HG03378 (cell line): ENCODE results near the gene TECTB.

Experiments used
- ATAC-seq: cut with Tn5 transposase; IDR thresholded peaks from one replicate; pipeline ENCODE4 v1.9.1; 2021; ENCODE audit warnings: mild to moderate bottlenecking, moderate library complexity; ENCODE audit not compliant: unreplicated experiment

The TECTB gene

DNA sequence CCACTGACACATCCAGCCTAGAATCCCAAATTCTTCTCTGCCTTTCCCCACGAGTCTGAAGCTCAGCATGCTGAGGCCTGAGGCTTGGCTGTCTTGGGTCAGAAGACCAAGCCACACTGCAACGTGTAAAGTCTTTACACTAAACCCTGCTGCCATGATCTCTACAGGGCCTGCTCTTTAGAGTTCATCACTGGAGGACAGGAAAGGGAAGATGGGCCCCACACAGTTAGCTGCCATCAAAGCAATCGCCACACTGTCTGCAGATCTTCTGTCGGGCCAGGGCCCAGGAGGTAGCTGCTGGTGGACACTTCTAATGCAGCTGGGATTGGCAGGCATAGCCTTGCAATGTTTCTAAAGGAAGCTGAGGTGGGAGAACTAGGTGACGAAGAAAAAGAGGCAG lies 8.4 kb upstream of the TECTB start:
- ATAC-seq = no peak

DNA sequence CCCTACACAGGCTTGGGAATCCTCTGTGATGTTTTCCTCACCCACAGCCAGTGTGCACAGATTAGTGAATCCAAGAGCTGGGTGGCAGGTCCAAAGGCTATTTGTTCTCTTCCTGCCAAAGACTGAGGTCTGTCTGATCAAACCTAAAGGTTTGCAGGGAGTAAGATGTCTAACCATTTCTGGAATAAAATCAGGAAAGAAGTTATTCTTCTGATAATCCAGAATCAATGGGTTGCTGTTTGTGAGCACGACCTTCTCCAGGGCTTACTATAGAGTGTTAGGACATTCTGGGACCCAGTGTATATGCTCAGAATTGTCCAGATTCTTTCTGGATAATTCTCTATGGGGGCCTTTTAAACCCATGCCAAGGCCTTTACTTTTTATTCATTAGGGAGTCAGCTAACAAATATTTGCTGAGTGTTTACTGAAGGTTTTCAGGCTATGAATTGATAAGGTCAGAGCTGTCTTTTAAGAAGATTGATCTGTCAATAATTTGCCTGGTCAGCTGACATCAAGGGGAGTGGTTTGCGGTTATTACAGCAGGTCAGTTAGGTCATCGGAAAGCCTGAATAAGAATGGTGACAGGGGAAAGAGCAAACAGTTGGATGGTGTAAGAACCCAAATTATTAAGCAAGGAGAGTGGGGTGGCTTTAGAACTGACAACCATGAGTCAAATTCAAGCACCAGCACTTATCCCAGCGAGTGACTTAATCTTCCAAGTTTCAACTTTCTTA lies 7.5 kb upstream of the TECTB start:
- ATAC-seq = no peak

DNA sequence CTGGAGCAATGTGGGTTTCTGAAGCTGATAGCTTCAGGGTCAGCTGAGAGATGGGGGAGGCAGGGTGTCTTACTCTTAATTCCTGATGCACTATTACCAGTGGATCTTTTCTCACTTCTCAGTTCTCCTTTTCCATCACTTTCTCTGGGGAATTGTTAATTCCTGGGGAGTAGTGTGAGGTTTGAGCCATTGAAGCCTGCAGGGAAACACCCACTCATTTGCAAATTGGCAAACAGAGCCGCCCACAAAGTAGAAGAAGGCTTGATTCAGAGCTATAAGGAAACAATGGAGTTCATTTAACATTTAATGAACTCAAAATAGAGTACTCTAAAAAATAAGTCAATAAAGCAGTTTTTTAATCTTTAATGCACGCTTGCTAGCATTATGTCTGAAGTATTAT lies 4.3 kb upstream of the TECTB start:
- ATAC-seq = no peak

DNA sequence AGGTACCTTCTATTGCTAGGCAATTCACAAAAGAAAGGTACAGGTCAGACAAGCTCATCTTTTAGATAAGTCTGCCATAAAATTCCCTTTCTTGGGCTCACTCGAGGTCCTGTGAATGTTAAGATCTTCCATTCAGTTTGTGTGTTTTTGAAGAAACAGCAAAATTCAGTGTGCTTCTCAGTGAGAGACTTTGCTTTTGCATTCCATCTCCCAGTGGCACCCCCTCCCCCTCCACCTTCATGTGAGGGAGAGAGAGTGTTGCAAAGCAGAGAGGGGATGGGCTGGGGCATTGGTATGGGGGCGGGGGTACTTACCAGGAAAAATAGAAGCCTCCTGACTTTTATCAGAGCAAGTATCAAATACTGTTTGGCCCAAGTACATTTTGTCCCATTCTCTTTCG lies 3.8 kb upstream of the TECTB start:
- no peak for ATAC-seq

DNA sequence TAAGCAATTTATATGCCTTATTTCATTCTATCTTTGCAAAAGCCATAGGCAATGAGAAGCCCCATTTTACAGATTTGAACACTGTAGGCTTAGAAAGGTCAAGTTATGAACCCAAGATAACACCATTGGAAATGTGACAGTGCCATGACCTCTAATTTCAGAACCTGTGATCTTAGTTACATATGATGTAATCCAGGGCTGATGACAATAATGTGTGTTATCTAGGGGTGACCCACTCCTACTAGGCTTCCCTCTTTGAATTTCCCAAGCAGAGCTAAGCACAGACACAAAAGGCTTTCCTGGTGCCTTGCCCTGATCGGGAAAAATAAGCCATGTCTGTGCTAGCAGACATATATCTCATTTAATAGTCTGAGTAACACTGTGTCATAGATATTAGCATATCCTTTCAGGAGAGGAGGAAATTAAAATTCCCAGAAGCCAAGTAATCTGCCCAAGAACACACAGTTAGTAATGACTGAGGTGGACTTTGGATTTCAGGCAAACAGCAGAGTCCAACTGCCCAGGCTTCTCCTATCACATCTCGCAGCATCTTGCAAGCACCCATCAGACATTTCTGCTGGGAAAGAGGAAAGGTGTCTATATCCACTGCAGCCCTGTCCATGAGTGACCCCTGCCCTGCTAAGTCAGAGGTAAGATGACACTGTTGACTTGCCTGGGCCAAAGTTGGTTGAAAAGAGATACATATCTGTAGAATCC lies 2.8 kb upstream of the TECTB start:
- no peak for ATAC-seq

DNA sequence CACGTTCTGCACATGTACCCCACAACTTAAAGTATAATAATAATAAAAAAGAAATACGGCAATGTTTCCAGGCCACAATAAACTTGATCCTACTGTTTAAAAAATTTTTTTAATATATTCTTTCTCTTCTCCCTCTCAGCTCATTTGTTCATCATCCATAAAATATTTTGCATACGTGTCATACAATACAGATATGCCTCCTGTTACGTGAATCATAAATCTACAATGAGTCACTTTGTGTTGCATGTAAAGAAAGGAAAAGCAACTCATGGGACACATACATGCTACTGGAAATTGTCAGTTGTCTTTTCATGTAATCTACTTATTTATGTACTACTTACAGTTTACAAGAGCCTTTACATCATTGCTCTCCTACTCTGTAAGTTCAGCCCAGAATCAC lies 1.1 kb upstream of the TECTB start:
- ATAC-seq = no peak

DNA sequence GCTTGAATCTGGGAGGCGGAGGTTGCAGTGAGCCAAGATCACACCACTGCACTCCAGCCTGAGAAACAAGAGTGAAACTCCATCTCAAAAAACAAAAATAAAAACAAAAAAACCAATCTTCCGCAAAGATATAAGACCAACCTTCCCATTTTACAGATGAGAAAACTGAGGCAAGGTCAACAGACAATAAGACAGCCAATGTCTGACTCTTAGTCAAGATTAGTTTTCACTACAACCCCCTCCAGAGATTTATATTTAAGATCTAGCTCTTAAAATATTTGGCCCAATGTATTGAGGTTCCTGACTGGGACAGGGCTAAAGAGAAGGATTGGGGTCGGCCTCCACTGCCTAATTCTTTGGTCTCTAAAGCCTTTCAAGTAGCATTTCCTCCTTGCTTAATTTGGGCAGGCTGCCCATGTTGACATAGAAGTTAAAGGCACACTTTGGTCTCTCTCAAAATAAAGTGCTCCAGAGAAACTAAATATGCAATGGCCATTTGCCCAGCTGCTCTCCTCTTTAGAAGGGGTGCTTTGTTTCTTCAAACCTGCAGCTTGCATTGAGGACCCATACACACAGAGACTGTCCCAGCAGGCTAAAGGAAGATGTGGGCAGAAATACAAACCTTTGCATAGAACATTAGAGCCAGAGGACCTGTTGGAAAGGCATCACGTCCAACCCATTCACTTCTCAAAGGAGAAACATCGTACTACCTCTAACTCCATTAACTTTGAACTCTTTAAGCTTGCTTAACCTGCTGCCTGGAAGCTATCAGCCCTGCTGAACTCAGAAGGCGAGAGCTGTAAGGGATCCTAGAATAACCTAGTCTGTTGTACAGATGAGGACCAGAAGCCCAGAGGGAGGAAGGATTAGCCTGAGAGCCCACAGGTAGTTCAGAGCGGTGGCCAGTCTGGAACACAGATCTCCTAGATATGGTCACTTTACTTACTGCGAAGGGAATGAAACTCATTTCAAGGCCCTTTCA lies 3.9 kb downstream of the TECTB start:
- no peak for ATAC-seq

DNA sequence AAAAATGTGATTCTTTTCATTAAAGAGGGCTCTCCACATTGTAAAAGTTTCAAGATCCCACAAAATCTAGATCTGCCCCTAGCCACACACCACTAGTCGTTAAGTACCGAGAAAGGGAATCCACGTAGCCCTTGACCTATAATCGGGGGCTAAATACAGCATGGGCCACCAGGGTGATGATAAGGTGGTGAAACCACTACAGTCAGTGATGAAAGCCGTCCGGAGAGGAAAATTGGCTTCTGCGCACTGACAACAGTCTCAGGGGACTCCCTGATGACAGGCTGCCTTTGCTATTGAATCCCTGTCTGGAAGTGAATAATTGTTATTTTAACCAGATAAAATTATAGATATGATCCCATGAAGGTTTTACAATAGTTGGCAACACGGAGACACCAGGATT lies 4.6 kb downstream of the TECTB start:
- ATAC-seq = no peak

DNA sequence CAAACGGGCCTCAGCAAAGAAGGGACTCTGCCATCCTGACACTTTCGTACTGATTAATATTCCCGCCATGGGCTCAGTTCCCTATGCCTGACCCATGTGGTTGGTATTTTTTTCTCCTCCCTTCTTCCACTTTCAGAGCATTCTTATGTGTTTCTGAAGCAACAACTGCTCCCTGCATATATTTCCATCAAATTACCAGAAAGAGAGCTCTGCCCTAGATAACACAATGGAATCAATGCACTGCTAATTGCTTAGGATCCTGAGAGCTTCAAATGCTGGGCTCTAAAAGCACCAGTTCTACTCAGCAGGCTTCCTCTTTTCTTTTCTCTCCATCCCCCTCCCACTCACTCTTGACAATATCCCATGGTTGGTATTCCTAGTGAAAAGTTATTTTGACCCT lies 5.3 kb downstream of the TECTB start:
- no peak for ATAC-seq

DNA sequence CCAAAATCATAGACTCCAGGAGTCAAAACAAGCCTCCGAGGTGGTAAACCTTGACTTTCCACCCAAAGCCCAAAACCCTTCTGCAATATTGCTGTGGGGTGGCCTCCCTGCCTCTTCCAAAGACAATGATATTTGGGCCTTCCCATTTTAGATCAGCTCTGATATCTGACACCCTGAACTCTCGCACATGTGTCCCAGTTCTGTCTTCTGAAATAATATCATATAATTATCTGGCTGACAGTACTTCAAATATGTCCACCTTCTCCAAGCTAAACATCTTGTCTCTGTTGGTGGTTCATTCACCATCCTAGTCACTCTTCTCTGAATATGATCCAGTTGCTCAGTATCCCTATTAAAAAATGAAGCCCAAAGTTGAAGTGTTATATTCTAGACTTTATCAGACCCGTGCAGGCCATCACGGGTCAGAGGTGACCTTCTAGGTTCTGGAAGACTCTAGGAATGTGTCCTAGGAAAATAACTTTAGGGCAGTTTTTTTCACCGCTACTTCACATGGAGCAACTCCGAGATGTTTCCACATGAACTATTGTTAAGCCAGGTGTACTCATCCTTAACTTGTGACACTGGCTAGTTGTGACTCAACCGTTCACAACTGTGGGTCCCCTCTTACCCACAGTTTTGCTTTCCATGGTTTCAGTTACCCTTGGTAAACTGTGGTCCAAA lies 6.3 kb downstream of the TECTB start:
- ATAC-seq = no peak

DNA sequence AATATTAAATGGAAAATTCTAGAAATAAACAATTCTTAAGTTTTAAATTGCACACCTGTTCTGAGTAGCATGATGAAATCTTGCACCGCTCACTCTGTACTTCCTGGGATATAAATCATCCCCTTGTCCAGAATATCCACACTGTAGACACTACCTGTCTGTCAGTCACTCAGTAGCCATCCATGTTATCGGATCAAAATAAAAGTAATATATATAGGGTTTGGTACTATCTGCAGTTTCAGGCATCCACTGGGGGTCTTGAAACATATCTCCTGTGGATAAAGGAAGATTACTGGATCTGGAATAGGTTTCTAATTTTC lies 6.8 kb downstream of the TECTB start:
- no peak for ATAC-seq

DNA sequence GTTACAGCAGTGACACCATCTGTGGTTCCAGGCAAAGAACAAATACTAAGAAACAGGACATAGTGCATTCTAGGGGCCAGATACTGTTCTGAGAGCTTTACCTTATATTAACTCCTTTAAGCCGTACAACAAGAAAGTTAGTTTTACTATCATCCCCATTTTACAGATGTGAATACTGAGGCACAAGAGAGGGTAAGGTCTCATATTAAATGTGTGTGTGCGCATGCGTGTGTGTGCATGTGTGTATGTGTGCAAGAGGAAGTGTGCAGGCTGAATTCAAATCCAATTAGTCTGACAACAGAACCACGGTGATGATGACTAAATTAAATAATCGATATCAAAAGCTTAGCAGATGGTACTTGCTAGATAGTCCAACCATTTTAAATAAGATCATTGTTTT lies 11.0 kb downstream of the TECTB start:
- no peak for ATAC-seq

DNA sequence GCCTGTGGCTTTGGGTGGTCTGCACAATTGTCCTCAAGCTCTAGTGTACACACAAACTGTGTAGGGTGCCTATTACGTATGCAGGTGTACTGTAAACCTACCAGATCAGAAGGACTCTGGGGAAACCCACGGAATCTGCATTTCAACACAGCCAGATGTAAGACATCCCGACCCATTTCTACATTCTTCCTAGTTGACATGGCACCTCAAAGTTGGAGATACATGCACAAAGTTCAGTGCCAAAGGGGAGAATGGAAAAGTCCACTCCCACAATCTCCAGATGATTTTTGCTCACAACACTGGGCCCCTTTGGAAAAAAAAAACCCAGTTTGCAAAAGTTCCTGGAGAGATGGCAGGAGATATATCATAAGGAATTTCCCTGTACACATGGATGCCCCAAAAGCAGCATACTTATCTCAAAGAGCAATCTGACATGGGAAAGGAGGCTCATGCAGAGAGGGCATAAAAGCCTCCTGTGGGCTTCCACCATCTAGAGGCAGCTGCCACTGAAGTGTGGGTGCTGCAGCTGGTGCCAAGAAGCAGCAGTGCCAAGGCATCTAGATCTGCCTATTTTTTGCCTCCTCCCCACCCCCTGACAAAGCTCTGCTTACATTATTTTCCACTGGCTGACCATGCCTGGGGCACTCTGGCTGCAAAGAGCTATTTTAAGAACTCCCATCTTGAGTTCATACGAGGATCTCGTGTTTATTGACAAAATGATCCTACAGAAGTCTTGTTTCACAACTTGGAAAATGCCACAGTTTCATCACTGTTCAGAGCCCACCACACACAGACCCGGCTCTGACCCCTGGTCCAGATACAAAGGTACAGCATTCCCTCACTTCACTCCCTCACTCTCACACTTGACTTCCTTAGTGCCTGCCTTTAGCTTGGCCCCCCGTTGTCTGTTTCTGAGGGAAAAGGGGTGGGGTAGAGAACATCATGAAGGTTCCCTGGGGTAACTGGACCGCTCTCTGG lies 12.9 kb downstream of the TECTB start:
- no peak for ATAC-seq

DNA sequence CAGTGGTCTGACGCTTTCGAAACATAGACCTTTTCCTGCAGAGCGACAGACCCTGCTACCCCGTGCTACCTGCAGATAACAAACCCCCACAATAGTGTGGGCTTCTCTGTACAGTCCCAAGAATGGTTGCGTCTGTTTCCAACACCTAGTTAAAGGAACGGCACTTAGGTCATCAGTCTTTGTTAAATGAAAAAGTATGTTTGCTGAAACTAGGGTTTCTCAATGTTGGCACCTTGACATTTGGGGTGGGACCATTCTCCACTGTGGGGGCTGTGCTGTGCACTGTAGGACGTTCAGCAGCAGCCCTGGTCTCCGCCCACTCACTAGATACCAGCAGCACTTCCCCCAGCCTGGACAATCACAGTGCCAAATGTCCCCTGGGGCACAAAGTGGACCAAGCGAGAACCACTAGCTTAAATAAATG lies 13.7 kb downstream of the TECTB start:
- ATAC-seq = no peak

DNA sequence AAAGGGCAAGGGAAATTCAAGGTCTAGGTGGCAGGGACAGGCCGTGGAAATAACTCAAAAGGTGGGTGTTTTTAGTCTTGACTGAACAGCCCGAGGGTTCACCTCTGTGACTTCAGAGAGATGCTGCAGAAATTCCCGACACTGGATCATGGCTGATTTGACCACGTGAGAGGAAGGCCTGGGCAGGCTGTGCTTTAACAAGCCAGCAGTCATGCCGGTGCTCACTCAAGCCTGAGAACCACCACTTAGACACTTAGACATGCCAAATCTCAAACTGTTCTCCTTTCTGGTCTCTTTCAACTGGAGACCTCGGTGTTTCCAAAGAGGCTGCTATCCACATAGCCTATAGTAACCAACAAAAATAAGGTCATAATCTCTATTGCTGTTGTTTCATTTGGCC lies 15.4 kb downstream of the TECTB start:
- no peak for ATAC-seq

DNA sequence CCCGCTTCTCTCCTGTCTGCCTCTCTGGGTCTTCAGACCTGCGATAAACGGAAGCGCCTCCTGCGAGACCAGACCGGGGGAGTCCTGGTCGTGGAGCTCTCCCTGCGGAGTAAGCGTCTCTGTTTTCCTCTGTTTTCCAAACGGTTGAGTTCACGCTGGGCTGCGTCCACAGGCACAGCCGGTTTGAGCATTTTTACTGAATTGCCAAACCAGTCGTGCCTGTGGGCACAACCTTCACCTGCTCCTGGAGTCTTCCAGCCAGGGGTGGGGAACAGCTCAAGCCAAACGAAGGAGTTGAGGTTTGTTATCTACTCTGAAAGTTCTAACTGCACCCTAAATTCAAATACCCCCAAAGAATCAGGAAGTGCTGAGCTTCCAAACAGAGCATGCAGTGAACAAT lies 16.3 kb downstream of the TECTB start:
- no peak for ATAC-seq

DNA sequence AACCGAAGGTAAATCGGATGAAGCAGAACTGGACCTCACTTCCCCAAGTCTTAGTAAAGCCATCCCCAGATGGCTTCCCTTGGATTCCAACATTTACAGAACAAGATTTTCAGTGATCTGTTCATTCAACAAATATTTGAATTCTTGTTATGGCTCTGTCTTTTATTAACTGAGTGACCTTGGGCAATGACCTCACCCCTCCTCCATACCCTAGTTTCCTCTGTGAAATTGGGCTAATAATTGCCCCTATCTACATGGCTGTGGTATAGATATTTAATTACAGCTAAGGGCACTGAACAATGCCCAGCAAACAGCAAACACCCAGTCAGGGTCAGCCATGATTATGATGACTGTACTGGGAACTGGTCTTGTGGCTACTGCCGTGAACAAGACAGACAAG lies 19.1 kb downstream of the TECTB start:
- ATAC-seq = no peak

DNA sequence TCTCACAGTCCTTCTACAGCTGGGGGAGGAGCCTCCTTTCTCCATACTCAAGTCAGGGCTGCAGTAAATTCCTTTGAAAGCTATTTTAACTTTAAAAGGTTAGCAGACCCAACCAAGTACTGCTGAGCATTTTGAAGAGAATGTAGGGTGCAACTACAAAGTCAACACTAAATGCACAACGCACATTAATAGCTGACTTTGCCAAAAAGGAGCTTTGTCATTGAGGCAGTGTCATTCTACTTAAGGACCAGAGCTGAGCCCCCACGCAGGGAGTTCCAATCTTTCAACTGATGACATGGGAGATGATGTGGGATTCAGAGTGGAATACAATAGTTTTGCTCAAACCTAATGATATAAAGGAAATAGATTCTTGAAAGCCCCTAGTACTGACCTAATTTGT lies 20.3 kb downstream of the TECTB start:
- no peak for ATAC-seq

DNA sequence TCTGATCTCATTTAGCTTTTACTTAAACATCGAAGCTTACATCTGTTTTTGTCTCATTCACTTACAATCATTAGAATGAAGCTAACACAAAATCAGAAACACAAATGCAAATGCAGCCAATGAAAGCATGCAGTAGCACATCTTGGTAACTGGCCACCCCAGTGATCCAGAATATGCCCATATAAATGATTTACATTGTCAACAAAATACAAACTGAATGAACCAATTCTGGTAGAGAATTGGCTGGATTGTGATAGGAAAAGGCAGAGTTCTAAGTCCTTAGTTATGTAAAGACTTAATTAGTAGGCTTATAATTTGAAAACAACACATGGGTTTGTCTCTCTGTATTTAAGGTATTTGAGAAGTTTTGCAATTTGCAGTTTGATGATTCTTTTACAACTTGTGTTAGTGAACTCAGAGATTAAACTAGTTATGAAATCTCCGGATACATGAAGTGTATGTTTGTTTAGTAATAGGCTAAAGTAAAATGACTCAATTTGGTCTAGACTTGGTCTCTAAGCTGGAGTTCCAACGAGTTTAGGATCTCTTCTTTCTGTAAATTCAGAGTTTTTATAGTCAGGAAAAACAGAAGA lies 21.2 kb downstream of the TECTB start:
- no peak for ATAC-seq
